Activated CD8-positive, alpha-beta memory T cell treated with anti-CD3 and anti-CD28 coated beads, Interleukin-2, amount 50 U/mL, for 4 hours (primary cell): ENCODE data around the gene CNTNAP2.

ENCODE experiments used
- DNase-seq: peaks from one replicate; pipeline ENCODE4 v3.0.0-alpha.2; 2020

The CNTNAP2 gene

DNA sequence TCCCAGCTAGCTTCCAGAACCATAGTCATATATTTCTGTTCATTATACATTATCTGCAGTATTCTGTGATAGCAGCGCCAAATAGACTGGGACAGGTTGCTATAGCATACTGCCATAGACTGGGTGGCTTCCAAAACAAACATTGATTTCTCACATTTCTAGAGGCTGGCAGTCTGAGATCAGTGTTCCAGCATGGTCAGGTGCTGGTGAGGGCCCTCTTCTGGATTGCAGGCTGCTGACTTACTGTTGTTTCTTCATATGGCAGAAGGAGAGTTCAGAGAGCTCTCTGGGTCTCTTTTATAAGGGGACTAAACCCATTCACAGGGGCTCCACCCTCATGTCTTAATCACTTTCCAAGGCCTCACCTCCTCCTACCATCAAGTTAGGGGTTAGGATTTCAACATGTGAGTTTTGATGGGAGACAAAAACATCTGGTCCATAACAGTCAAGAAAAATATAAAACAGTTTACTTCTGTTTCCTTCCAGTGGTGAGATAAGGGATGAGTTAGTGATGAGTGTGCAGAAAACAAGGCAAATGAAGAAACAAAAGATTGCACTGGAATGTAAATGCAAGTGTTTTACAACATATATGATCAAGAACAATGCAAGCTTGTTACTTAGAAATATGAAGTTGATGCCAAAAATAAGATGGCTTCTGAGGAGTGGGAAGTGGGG lies 2074.9 kb downstream of the CNTNAP2 start:
- no peak for DNase-seq

GRCh38 chr7:148192491-148192890 lies 2075.9 kb downstream of the CNTNAP2 start:
- DNase-seq = no peak

GRCh38 chr7:148201992-148202391 lies 2085.4 kb downstream of the CNTNAP2 start:
- no peak for DNase-seq

DNA sequence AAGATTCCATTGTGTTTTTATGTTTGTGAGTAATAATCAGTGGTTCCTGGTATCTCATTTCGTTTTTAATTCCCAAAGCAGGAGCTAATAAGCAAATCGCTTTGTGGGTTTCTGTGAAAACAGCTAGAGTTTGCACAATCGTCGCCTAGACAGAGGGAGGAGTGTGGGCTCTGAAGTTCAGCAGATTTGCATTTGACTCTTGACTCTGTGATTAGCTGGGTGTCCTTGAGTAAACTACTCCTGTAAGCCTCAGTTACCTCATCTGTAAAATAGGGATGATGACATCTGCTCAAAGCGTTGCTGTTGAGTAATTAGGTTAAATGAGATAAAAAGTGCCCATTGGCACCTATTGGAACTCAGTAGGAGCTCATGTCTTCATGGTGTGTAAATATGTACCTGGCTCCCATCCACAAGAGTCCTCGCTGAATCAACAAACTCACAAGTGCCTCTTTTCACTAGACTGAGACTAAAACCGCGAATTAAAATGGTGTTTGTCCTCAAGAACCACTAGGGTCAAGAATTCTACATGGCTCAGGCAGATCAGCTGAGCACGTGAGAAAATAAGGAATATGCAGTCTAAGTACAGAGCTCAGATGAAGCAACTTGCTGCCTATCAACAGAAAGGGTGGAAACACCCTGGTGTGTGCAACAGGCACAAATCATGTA lies 2088.2 kb downstream of the CNTNAP2 start:
- DNase-seq = no peak

DNA sequence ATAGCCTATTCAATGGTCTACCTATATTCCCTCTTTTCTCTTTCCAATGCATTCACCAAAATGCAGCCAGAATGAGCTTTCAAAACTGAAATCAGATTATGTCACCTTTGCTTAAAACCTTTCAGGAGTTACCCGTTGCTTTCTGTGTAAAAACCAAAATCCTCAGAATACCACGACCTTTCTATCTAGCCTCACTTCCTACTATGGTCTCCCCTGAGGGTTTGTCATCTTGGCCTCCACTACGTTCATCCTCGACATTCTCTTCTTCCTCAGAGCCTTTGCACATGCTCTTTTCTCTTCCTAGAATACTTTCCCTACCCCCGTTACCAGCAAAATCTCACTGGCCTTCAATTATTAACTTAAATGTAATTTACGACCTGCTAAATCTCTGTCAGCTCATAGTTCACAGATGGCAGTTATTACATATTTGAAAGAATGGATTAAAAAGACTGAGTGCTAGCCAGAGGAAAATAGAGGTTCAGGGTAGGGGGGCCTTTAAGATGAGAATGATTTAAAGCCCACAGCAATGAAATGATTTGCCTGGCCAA lies 2093.1 kb downstream of the CNTNAP2 start:
- DNase-seq = no peak

DNA sequence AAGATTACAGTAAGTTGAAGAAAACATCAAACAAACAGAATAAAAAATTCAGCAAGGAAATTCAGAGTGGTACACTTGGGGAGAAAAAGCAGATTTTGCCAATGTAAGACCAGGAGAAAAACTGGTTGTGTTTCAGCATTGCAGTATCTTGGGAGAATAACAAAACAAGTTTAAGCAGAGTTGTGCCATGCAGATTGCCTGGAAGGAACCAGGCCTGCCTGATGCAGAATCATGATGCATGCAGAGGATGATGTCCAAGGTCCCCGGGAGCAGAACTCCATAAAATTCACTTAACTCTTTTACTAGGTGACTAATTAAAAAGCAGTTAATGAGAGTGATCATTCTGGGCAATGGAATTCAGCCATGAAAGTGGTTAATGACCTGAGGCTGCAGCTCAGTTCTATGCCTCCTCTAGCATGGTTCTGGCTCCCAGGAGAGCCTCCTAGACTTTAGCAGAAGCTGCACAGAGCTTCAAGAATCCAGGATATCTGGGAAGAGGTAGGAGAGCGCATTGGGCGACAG lies 2094.3 kb downstream of the CNTNAP2 start:
- DNase-seq = no peak

DNA sequence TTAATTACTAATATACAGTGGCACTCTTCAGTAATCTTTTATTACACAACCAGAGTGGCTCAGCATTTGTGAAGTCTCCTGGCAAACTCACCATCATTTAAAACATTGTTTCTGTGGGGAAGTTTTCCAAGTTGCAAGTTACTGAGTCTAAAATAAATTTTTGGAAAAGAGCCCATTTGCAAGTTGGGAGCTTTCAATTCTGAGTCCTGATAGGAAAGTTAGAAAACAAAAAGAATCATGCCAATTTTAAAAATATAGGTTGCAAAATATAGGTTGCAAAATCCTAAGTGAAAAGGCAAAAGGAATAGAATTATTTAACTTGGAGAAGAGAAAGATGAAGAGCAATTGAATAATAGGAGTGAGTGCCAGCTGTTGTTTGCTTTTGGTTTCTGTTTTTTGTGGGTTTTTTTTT lies 2095.1 kb downstream of the CNTNAP2 start:
- DNase-seq = no peak

- DNase-seq = no peak
Observed at GRCh38 chr7:148212731-148213130, 2096.1 kb downstream of the CNTNAP2 start.

GRCh38 chr7:148214101-148214500 lies 2097.5 kb downstream of the CNTNAP2 start:
- DNase-seq = no peak

DNA sequence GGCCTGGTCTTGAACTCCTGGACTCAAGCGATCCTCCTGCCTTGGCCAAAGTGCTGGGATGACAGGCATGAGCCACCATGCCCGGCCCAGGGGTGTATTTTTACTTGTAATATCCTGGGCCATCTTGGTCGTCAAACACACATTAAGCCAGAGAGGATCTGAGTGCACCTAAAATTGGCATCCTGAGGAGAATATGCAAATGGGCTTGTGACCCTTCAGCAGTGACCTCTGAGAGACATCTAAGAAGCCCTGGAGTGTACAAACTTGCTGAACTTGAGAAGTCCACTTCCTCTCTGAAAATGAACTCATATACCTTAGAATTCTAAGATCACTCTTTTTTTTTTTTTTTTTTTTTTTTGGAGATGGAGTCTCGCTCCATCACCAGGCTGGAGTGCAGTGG lies 2102.0 kb downstream of the CNTNAP2 start:
- no peak for DNase-seq

- DNase-seq = no peak
Observed at GRCh38 chr7:148222721-148223120, 2106.1 kb downstream of the CNTNAP2 start.

- no peak for DNase-seq
Observed at GRCh38 chr7:148223160-148223559, 2106.6 kb downstream of the CNTNAP2 start.

DNA sequence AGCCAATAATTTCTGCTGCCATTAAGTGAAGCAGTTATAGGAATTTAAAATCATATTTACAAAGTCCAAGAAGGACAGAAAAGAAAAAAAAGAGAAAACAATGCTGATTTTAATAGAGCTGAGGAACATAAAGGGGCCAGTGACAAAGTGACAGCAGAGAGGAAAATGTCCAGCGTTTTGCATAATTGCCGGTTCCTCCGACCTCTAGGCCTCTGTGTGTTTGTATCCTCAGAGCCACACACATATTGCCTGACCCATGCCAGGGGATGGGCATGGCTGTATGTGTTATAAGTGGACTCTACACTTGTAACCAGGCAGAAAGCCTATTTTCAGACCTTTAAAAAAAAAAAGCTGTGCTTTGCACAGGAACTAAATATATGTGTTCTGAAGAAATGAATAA lies 2107.1 kb downstream of the CNTNAP2 start:
- no peak for DNase-seq

DNA sequence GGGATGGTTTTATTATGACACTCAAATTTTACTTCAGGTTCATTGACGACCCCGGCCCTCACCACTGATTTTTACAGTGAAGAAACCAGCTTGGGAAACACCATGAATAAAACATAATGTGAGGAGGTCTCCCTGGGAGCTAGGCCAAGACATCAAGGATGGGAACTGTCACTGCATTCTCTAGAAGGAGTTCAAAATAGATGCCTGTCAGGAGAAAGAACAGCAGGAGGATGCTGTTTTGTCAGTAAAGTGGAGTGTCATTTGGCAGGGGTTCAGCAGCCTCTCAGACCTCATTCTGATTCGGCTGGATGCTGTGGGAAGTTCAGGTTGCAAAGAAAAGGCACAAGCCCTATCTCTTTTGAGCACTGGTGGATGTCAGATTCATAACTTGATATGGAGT lies 2113.7 kb downstream of the CNTNAP2 start:
- no peak for DNase-seq

- no peak for DNase-seq
Observed at GRCh38 chr7:148230883-148231282, 2114.3 kb downstream of the CNTNAP2 start.

GRCh38 chr7:148232784-148233183 lies 2116.2 kb downstream of the CNTNAP2 start:
- no peak for DNase-seq

GRCh38 chr7:148234715-148235114 lies 2118.1 kb downstream of the CNTNAP2 start:
- no peak for DNase-seq

DNA sequence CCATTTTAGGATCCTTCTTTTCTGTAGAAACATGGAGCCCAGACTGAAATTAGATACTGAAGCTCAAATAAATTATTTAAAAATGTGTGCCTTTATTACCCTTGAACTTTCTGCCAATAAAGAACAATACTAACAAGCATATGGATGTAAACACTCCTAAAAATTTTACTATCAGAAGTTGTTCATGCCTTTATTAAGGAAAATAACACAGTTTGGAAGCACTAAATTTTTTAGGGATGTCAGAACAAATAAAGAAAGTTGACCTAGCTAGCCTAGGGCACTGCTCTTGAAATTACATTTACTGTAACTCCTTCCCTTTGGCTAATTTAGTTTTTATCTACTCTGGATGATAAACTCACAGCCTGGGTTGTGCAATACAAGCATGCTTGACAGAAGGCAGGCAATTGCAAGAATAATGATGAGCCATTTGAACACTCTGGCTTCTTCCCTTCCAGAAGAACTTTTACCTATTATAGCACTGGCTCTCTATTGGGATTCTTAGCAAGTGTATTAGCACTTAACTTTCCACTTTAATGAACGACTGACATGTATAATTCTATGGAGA lies 2122.2 kb downstream of the CNTNAP2 start:
- DNase-seq = no peak

GRCh38 chr7:148241700-148242293 lies 2125.2 kb downstream of the CNTNAP2 start:
- no peak for DNase-seq

DNA sequence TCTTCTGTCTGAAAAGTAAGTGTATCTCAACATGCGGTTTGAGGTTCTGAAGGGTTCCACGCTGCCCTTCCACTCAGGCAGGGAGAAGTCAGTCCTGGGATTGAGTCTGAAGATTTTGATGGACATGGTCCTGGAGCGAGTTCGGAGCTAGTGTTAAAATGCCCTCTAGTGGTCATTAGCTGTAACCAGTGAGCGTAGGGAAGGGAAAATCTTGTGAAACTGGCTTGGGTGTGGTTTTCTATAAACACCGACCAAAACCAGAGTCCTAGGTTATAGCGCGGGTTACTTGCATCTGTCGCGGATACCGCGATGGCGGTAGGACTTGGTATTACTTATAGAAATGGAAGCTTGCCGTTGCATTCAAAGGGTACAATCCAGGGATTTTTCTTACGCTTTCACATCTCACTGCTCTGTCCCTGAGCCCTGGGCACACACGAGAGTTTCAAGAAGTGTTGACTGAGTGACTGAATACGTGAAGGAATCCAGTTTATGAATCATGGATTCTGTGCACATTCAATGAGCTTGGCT lies 2125.8 kb downstream of the CNTNAP2 start:
- DNase-seq = no peak

GRCh38 chr7:148245381-148245780 lies 2128.8 kb downstream of the CNTNAP2 start:
- DNase-seq = no peak

DNA sequence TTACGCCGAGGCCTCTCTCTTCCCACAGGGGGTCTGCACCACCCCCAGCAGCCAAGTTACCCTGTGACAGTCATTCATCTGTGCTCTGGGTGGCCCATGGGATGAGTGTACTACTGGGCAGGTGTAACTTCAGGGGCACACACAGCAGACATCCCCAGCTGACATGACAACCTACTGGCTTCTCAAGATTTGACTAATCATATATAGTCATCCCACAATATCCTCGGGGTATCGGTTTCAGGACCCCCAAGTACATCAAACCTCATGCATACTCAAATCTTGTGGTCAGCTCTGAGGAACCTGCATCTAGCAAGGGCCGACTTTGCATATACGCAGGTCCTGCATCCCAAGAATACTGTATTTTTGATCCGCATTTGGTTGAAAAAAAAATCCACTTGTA lies 2137.0 kb downstream of the CNTNAP2 start:
- DNase-seq = no peak

DNA sequence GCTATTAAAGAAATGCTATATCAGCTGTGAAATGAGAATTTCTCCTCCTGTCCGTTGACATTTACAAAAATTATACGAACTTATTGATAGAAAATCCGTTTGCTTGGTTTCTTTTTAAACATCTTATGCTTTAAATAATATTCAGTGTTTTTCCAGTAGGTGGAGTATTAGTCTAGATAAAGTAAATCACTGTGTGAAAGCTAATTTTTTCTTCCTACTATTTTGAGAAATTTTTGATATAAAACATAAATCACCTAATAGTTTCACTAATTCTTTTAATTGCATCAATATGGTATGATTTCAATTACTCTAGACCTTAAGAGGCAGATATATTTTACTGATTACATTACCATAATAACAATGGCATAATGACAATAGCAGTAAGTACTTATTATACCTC lies 2138.7 kb downstream of the CNTNAP2 start:
- DNase-seq = no peak
